Psoas muscle (tissue), 8 donors: ENCODE data around the gene NFE2. TPM values are rescaled to one million over a fixed set of nuclear protein-coding genes. Genes with fewer than 3 reads are reported as not detected.

Source experiments
- ATAC-seq, 4 donors: fragments of 200-7000 bp; cut with Tn5 transposase; one replicate each; pipeline ENCODE4 v1.9.1; 2020; ENCODE audit warnings: moderate library complexity in 3 of 4, mild to moderate bottlenecking in 2 of 4
- DNase-seq, 2 donors: peaks; one replicate each; pipeline ENCODE4 v3.0.0-alpha.2; 2020
- H3K27ac ChIP-seq: fragments of 200-600 bp; one replicate; pipeline ENCODE4 v1.8.0; 2022
- H3K27me3 ChIP-seq, 3 donors: fragments of 200-600 bp in 1 of 3; one replicate each; pipeline versions ENCODE4 v1.6.1 to v1.8.0; 2013 to 2022; ENCODE audit warnings: low read length in 2 of 3, mild to moderate bottlenecking in 2 of 3, moderate library complexity in 1 of 3; ENCODE audit not compliant: insufficient read depth in 3 of 3
- H3K36me3 ChIP-seq, 2 donors: fragments of 200-600 bp in 1 of 2; one replicate each; pipeline versions ENCODE4 v1.6.1 to v1.8.0; 2013 to 2022; ENCODE audit warnings: low read depth in 1 of 2, mild to moderate bottlenecking in 1 of 2, moderate library complexity in 1 of 2; ENCODE audit not compliant: insufficient read depth in 1 of 2
- H3K4me1 ChIP-seq: fragments of 200-600 bp; one replicate; pipeline ENCODE4 v1.8.0; 2022
- H3K4me3 ChIP-seq: fragments of 200-600 bp; one replicate; pipeline ENCODE4 v1.8.0; 2022; ENCODE audit warnings: mild to moderate bottlenecking
- H3K9me3 ChIP-seq: fragments of 200-600 bp; one replicate; pipeline ENCODE4 v1.8.0; 2022
- CTCF ChIP-seq: fragments of 200-600 bp; IDR thresholded peaks from one replicate; pipeline ENCODE4 v1.8.0; 2022; ENCODE audit warnings: antibody characterized with exemption
- WGBS, 3 donors: extraction: QIAGEN DNeasy Blood & Tissue Kit; methylation state at CpG; one replicate each; pipeline versions ENCODE4 v1.1.6 to v1.1.7; 2013; 5-methylcytosine and 5-hydroxymethylcytosine counted together
- intact Hi-C, 2 donors: fragments of 100-400 bp; cut with DNase I; formaldehyde crosslinking; loops; one replicate each; pipeline versions ENCODE4 v1.11.0 to v1.14.2; 2022
- polyA plus RNA-seq, 3 donors: library from polyadenylated mRNA; stranded (reverse); fragments of 200-250 nt; gene quantifications; one replicate each; pipeline ENCODE4 v1.2.3, GENCODE V29; 2013
- total RNA-seq, 4 donors: library from RNA; stranded (reverse); fragmentation: NEBNext Ultra II Directional in 2 of 4; extraction: Animal tissue kit (Norgen Biotek cat#: 25700) in 2 of 4; gene quantifications; one replicate each; pipeline versions ENCODE4 v1.2.1 to v1.2.4, GENCODE V29; 2021 to 2023
- donor health status: healthy with polysubstance abuse.
- donor health status: DM: no; HTN: no; CAD: no; lungs with moderate emphysema.
- donor health status: Bipolar disorder and iron deficiency.
- donor health status: healthy.
- donor health status: DM: yes; HTN: yes; CAD: no.
- donor health status: DM: no; HTN: no; CAD: no.
- donor health status: DM: no; HTN: no; CAD: no.
- donor health status: DM: yes; HTN: yes; CAD: no.

Gene NFE2
- total and polyA plus RNA-seq, 7 donors: 0.10 to 1.6 (median 0.30) TPM

GRCh38 chr12:54311051-54311450 lies 10.2 kb upstream of the NFE2 start:
- TF ChIP-seq CTCF: no peak
- H3K27ac ChIP-seq: no peak overlapping the region
- DNase-seq (no peak), ATAC-seq (no peak)
- no peak overlapping the region for H3K4me3 ChIP-seq
- intact Hi-C loops: no loop called here
- WGBS, 3 donors: 65 to 79% (median 73%) methylated on average over 2 of the region's 2 CpGs
- H3K27me3 ChIP-seq: no peaks in the 10 kb centered on the region
- no peaks in the 10 kb centered on the region for H3K9me3 ChIP-seq
- H3K36me3 ChIP-seq: no peaks in the 10 kb centered on the region
- H3K4me1 ChIP-seq: no peaks in the 10 kb centered on the region

- H3K9me3 ChIP-seq: no peaks in the 10 kb centered on the region
- H3K27me3 ChIP-seq: no peaks in the 10 kb centered on the region
- DNase-seq (peak; percentile 72 to 80), ATAC-seq (peak; percentile 20 to 49 (median 35))
- no peaks in the 10 kb centered on the region for H3K36me3 ChIP-seq
- H3K27ac ChIP-seq: no peak overlapping the region
- H3K4me3 ChIP-seq: no peak overlapping the region
- WGBS, 3 donors: 61 to 69% (median 68%) methylated on average over 8 of the region's 8 CpGs
- intact Hi-C loops: no loop called here
- peaks cover 16% of the 10 kb centered on the region for H3K4me1 ChIP-seq
- no peak for TF ChIP-seq CTCF
These were observed 6.3 kb upstream of the NFE2 start for GRCh38 chr12:54306925-54307741.

- intact Hi-C loops: no loop called here
- 24 to 29% (median 27%) methylated on average over 12 of the region's 12 CpGs for WGBS, 3 donors
- H3K36me3 ChIP-seq: no peaks in the 10 kb centered on the region
- H3K4me1 ChIP-seq: peaks cover 35% of the 10 kb centered on the region
- no peak for TF ChIP-seq CTCF
- H3K4me3 ChIP-seq: no peak overlapping the region
- H3K27ac ChIP-seq: no peak overlapping the region
- H3K9me3 ChIP-seq: no peaks in the 10 kb centered on the region
- ATAC-seq (peak; percentile 79 to 90 (median 82)), DNase-seq (peak; percentile 69 to 84)
- no peaks in the 10 kb centered on the region for H3K27me3 ChIP-seq
These were observed 3.5 kb upstream of the NFE2 start for GRCh38 chr12:54304187-54304810.

- ATAC-seq: no peak
- intact Hi-C loops: no loop called here
- no peaks in the 10 kb centered on the region for H3K9me3 ChIP-seq
- H3K4me1 ChIP-seq: peaks cover 35% of the 10 kb centered on the region
- no peak overlapping the region for H3K4me3 ChIP-seq
- H3K27ac ChIP-seq: no peak overlapping the region
- H3K36me3 ChIP-seq: no peaks in the 10 kb centered on the region
- DNase-seq: no peak
- no peaks in the 10 kb centered on the region for H3K27me3 ChIP-seq
- no peak for TF ChIP-seq CTCF
These were observed 2.8 kb upstream of the NFE2 start for GRCh38 chr12:54303640-54304039.
